ENCODE results near the gene RAB31. TPM values are rescaled to one million over a fixed set of nuclear protein-coding genes. Genes with fewer than 3 reads are reported as not detected.

Gene RAB31
- polyA plus RNA-seq, 1 donor = 15.5 TPM

GRCh38 chr18:9802175-9803062 lies 94.3 kb downstream of the RAB31 start:
- Histone ChIP-seq H3K4me1 (ENCODE audit: control insufficient read depth, insufficient read depth, low read length) (peaks cover 34% of the 10 kb centered on the region), H3K27me3 (ENCODE audit: control insufficient read depth, insufficient read depth, low read length) (no peaks in the 10 kb centered on the region), H3K27ac (ENCODE audit: low read length) (peak overlapping the region; percentile 13), H3K4me3 (ENCODE audit: low read length) (no peak overlapping the region), H3K9me3 (ENCODE audit: control insufficient read depth, low read depth, low read length) (no peaks in the 10 kb centered on the region), H3K36me3 (ENCODE audit: control insufficient read depth, insufficient read depth, low read length) (no peaks in the 10 kb centered on the region)
- no CpG with 5 or more reads among the region's 4 CpGs for WGBS (ENCODE audit: insufficient coverage, low lambda C conversion rate)
- DNase-seq = no peak

GRCh38 chr18:9803063-9803697 lies 95.1 kb downstream of the RAB31 start:
- peaks cover 34% of the 10 kb centered on the region for H3K4me1 ChIP-seq (ENCODE audit: control insufficient read depth, insufficient read depth, low read length)
- H3K9me3 ChIP-seq (ENCODE audit: control insufficient read depth, low read depth, low read length) = no peaks in the 10 kb centered on the region
- H3K36me3 ChIP-seq (ENCODE audit: control insufficient read depth, insufficient read depth, low read length) = no peaks in the 10 kb centered on the region
- DNase-seq = no peak
- H3K27me3 ChIP-seq (ENCODE audit: control insufficient read depth, insufficient read depth, low read length) = no peaks in the 10 kb centered on the region
- no peak overlapping the region for H3K4me3 ChIP-seq (ENCODE audit: low read length)
- H3K27ac ChIP-seq (ENCODE audit: low read length) = peak overlapping the region; percentile 13
- 80% methylated on average over 1 of the region's 6 CpGs for WGBS (ENCODE audit: insufficient coverage, low lambda C conversion rate)

- Histone ChIP-seq H3K27ac (ENCODE audit: low read length) (no peak overlapping the region), H3K4me1 (ENCODE audit: control insufficient read depth, insufficient read depth, low read length) (peaks cover 34% of the 10 kb centered on the region), H3K9me3 (ENCODE audit: control insufficient read depth, low read depth, low read length) (no peaks in the 10 kb centered on the region), H3K4me3 (ENCODE audit: low read length) (no peak overlapping the region), H3K27me3 (ENCODE audit: control insufficient read depth, insufficient read depth, low read length) (no peaks in the 10 kb centered on the region), H3K36me3 (ENCODE audit: control insufficient read depth, insufficient read depth, low read length) (no peaks in the 10 kb centered on the region)
- DNase-seq = no peak
- WGBS (ENCODE audit: insufficient coverage, low lambda C conversion rate) = no CpG with 5 or more reads among the region's 19 CpGs
These were observed 95.8 kb downstream of the RAB31 start for GRCh38 chr18:9803698-9804516.

GRCh38 chr18:9804517-9805104 lies 96.5 kb downstream of the RAB31 start:
- WGBS (ENCODE audit: insufficient coverage, low lambda C conversion rate) = 56% methylated on average over 1 of the region's 5 CpGs
- H3K4me3 ChIP-seq (ENCODE audit: low read length) = no peak overlapping the region
- H3K27me3 ChIP-seq (ENCODE audit: control insufficient read depth, insufficient read depth, low read length) = no peaks in the 10 kb centered on the region
- H3K4me1 ChIP-seq (ENCODE audit: control insufficient read depth, insufficient read depth, low read length) = peaks cover 34% of the 10 kb centered on the region
- DNase-seq = no peak
- no peak overlapping the region for H3K27ac ChIP-seq (ENCODE audit: low read length)
- no peaks in the 10 kb centered on the region for H3K9me3 ChIP-seq (ENCODE audit: control insufficient read depth, low read depth, low read length)
- H3K36me3 ChIP-seq (ENCODE audit: control insufficient read depth, insufficient read depth, low read length) = no peaks in the 10 kb centered on the region

GRCh38 chr18:9806905-9807304 lies 98.8 kb downstream of the RAB31 start:
- H3K9me3 ChIP-seq (ENCODE audit: control insufficient read depth, low read depth, low read length) = no peaks in the 10 kb centered on the region
- peak; percentile 76 to 90 for DNase-seq
- no peaks in the 10 kb centered on the region for H3K36me3 ChIP-seq (ENCODE audit: control insufficient read depth, insufficient read depth, low read length)
- peaks cover 34% of the 10 kb centered on the region for H3K4me1 ChIP-seq (ENCODE audit: control insufficient read depth, insufficient read depth, low read length)
- whole genome bisulfite sequencing (ENCODE audit: insufficient coverage, low lambda C conversion rate) = no CpG with 5 or more reads among the region's 9 CpGs
- peak overlapping the region; percentile 48 for H3K27ac ChIP-seq (ENCODE audit: low read length)
- H3K4me3 ChIP-seq (ENCODE audit: low read length) = no peak overlapping the region
- H3K27me3 ChIP-seq (ENCODE audit: control insufficient read depth, insufficient read depth, low read length) = no peaks in the 10 kb centered on the region

- no peaks in the 10 kb centered on the region for H3K27me3 ChIP-seq (ENCODE audit: control insufficient read depth, insufficient read depth, low read length)
- no peak overlapping the region for H3K27ac ChIP-seq (ENCODE audit: low read length)
- DNase-seq = no peak
- 100% methylated on average over 1 of the region's 21 CpGs for WGBS (ENCODE audit: insufficient coverage, low lambda C conversion rate)
- peaks cover 22% of the 10 kb centered on the region for H3K4me1 ChIP-seq (ENCODE audit: control insufficient read depth, insufficient read depth, low read length)
- H3K36me3 ChIP-seq (ENCODE audit: control insufficient read depth, insufficient read depth, low read length) = no peaks in the 10 kb centered on the region
- no peak overlapping the region for H3K4me3 ChIP-seq (ENCODE audit: low read length)
- no peaks in the 10 kb centered on the region for H3K9me3 ChIP-seq (ENCODE audit: control insufficient read depth, low read depth, low read length)
These were observed 100.5 kb downstream of the RAB31 start for GRCh38 chr18:9808295-9809241.

- H3K4me1 ChIP-seq (ENCODE audit: control insufficient read depth, insufficient read depth, low read length) = peaks cover 13% of the 10 kb centered on the region
- no peak overlapping the region for H3K4me3 ChIP-seq (ENCODE audit: low read length)
- no peak for DNase-seq
- H3K9me3 ChIP-seq (ENCODE audit: control insufficient read depth, low read depth, low read length) = no peaks in the 10 kb centered on the region
- no peaks in the 10 kb centered on the region for H3K36me3 ChIP-seq (ENCODE audit: control insufficient read depth, insufficient read depth, low read length)
- no CpG with 5 or more reads among the region's 6 CpGs for WGBS (ENCODE audit: insufficient coverage, low lambda C conversion rate)
- H3K27me3 ChIP-seq (ENCODE audit: control insufficient read depth, insufficient read depth, low read length) = no peaks in the 10 kb centered on the region
- no peak overlapping the region for H3K27ac ChIP-seq (ENCODE audit: low read length)
These were observed 101.6 kb downstream of the RAB31 start for GRCh38 chr18:9809697-9810096.

- no peaks in the 10 kb centered on the region for H3K27me3 ChIP-seq (ENCODE audit: control insufficient read depth, insufficient read depth, low read length)
- 100% methylated on average over 1 of the region's 4 CpGs for WGBS (ENCODE audit: insufficient coverage, low lambda C conversion rate)
- DNase-seq = no peak
- H3K9me3 ChIP-seq (ENCODE audit: control insufficient read depth, low read depth, low read length) = no peaks in the 10 kb centered on the region
- no peak overlapping the region for H3K27ac ChIP-seq (ENCODE audit: low read length)
- no peaks in the 10 kb centered on the region for H3K36me3 ChIP-seq (ENCODE audit: control insufficient read depth, insufficient read depth, low read length)
- H3K4me3 ChIP-seq (ENCODE audit: low read length) = no peak overlapping the region
- peaks cover 13% of the 10 kb centered on the region for H3K4me1 ChIP-seq (ENCODE audit: control insufficient read depth, insufficient read depth, low read length)
These were observed 102.2 kb downstream of the RAB31 start for GRCh38 chr18:9810299-9810698.

- Histone ChIP-seq H3K27me3 (ENCODE audit: control insufficient read depth, insufficient read depth, low read length) (no peaks in the 10 kb centered on the region), H3K4me1 (ENCODE audit: control insufficient read depth, insufficient read depth, low read length) (peaks cover 12% of the 10 kb centered on the region), H3K9me3 (ENCODE audit: control insufficient read depth, low read depth, low read length) (no peaks in the 10 kb centered on the region), H3K36me3 (ENCODE audit: control insufficient read depth, insufficient read depth, low read length) (no peaks in the 10 kb centered on the region), H3K4me3 (ENCODE audit: low read length) (no peak overlapping the region), H3K27ac (ENCODE audit: low read length) (no peak overlapping the region)
- no peak for DNase-seq
- 100% methylated on average over 1 of the region's 14 CpGs for WGBS (ENCODE audit: insufficient coverage, low lambda C conversion rate)
These were observed 103.0 kb downstream of the RAB31 start for GRCh38 chr18:9810994-9811705.

All from large intestine (tissue), 3 donors.